GM21576 (cell line): Measurements from ENCODE around the gene TNFSF4.
"Not testable (repeated sequence)": the region's sequence is repeated elsewhere in the genome, so short reads cannot be mapped to it uniquely, and the experiment has no call there.

Source experiments
- ATAC-seq: cut with Tn5 transposase; IDR thresholded peaks from one replicate; pipeline ENCODE4 v1.9.1; 2021; ENCODE audit warnings: mild to moderate bottlenecking, moderate library complexity; ENCODE audit not compliant: unreplicated experiment

TNFSF4 gene, protein sequence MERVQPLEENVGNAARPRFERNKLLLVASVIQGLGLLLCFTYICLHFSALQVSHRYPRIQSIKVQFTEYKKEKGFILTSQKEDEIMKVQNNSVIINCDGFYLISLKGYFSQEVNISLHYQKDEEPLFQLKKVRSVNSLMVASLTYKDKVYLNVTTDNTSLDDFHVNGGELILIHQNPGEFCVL

DNA sequence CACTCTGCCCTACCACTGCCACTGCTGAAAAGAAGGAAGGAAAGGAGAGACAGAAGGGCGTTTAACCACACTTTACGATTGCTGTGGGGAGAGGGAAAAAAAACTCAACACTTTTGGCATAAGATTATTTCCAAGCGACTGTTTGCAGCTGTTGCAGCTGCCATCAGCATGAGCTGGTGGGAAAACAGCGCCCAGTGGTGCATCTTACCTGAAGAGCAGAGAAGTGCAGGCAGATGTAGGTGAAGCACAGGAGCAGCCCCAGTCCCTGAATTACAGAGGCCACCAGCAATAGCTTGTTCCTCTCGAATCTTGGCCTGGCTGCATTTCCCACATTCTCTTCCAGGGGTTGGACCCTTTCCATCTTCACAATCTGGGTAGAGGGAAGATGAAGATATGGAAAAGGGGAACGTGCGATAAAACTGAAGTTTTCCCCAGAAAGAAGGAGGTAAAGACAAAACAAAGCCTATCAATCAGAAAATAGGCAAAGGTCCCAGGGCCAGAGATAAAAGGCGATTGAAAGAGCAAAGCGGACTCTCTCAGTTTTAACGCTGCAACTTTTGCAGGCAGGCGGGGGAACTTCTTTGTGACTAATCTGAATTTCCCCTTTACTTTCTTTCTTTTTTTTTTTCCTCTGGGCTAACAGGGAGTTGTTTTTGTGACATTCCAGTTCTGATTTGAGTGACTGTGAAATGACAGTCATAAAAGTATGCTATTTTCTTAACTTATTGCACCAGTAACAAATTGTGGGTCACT, at the start of gene TNFSF4:
Gene TNFSF4, minus strand, starts transcription at position 516 of the 753 bp plus-strand sequence. Its CDS starts 155 bp downstream, at position 361.
- no peak for ATAC-seq

GRCh38 chr1:173255214-173255813, 48.2 kb upstream of the TNFSF4 start:
- ATAC-seq: no peak

DNA sequence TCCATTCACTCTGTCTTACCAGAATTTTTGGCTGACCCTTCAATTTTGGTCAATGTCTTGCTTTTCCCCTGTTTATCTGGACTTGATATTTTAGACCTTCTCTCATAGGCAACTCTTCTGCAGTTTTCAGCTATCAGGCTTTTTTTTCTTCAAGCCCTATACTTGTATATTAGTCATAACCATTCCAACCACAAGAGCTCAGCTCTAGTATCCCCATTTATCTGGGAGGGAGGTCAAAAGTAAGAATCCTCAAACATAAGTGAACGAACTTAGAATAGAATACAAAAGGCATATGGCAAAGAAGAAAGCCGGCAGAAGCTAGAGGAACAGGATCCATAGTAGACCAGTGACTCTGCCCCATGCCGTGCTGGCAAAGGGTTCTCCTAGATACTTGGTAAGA, 45.9 kb upstream of the TNFSF4 start:
- no peak for ATAC-seq

DNA sequence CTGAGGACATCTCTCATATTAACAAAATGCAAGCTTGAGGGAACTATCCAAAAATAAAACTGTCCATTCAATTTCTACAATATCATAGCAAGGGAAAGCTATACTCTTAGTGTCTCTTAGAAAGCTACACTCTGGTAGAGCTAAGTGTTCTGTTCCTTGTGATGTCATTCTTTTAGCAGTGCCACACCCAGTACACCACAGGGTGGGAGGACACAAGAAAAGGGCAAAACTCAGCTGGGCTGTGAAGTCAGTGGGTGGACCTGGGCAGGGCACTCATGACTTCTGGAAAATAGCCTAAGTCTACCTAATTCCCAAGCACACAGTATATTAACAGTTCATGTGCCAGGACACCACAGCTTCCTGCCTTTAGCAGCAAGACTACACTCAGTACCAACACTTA, 42.2 kb upstream of the TNFSF4 start:
- ATAC-seq: no peak

DNA sequence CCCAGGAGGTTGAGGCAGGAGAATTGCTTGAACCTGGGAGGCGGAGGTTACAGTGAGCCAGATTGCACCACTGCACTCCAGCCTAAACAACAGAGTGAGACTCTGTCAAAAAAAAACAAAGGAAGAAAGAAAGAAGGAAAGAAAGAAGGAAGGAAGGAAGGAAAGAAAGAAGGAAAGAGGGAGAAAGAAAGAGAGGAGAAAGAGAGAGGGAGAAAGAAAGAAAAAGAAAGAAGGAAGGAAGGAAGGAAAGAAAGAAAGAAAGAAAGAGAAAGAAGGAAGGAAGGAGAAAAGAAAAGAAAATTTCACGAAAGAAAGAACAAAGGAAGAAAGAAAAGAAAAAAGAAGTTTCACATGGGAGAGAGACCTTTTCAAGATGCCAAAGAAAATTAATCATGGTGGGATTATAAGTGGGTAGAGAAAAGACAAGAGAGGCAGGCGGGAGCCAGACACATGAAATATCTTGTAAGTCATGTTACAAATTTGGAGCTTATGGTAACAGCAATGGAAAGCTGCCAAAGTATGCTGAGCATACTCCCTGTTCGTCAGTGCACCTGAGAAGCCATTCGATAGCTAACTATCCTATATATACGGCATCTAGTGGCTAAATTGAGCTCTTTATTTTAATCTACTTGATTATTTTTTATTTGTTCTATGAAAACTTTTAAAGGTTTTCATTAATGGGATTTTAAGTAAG, 41.3 kb upstream of the TNFSF4 start:
- no peak for ATAC-seq

DNA sequence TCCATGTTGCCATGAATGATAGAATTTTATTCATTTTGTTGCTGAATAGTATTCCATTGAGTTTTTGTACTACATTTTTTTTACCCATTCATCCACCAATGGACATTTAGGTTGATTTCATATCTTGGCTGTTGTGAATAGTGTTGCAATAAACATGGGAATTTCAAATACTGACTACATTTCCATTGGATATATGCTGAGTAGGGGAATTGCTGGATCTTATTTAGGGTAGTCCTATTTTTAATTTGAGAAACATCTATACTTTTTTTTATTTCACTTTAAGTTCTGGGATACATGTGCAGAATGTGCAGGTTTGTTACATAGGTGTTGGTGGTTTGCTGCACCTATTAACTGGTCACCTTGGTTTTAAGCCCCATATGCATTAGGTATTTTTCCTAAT, 38.8 kb upstream of the TNFSF4 start:
- no peak for ATAC-seq

GRCh38 chr1:173243300-173243699, 36.2 kb upstream of the TNFSF4 start:
- ATAC-seq: no peak

DNA sequence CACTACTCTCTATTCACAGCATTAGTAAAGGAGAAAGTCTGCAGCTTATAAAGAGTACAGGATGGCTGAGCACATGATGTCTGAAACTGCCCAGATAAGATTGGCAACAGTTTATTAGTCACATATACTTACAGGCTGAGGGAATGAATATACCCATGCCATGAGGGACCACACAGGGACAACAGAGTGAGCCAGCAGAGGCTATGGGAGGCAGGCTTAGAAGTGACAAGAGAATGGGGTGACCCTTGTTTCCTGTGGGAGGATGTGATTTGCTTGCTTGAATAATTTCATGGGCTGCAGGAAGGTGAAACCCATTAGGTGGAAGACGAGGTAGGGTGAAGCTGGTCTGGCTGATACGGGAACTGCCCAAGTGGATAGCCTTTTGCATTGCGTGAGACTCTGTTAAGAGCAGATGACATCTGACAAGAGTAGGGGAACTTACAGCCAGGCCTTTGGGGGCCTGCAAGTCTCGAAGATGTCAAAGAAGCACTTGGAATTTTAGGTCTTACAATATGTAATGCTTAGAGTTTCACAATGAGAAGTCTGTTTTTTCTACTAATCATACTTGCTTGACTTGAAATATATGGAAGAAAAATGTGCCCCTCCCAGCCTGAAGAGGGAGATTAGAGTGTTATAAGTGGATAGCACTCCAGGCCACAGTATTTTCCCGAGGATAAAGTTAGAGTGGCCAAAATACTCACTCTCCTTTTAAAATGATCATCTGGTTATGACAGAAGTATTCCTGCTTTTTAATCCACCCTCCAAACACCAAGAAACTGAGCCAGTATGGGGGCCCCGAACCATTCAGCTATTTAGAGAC, 34.6 kb upstream of the TNFSF4 start:
- no peak for ATAC-seq

- no peak for ATAC-seq
Measured at GRCh38 chr1:173240609-173241008, 33.5 kb upstream of the TNFSF4 start.

GRCh38 chr1:173239058-173239457, 31.9 kb upstream of the TNFSF4 start:
- ATAC-seq: no peak

DNA sequence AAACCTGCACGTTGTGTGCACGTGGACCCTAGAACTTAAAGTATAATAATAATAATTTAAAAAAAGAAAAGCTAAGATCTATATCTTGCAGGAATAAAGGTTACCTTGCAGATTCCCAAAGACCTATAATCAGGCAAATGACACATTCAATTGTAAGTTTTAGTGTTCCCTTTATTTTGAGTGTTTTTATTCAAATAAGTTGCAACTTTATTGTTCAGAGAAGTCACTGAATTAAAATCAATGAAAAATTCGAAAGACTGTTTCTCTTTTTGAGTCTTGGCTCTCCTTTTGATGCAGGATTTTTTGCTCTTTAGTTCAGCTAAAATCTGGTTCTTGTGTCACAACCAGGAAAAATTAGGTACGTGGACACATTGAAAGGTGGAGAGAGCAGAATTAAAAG, 27.8 kb upstream of the TNFSF4 start:
- no peak for ATAC-seq

DNA sequence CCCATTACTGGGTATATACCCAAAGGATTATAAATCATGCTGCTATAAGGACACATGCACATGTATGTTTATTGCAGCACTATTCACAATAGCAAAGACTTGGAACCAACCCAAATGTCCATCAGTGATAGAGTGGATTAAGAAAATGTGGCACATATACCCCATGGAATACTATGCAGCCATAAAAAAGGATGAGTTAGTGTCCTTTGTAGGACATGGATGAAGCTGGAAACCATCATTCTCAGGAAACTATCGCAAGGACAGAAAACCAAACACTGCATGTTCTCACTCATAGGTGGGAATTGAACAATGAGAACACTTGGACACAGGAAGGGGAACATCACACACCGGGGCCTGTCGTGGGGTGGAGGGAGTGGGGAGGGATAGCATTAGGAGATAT, 27.3 kb upstream of the TNFSF4 start:
- ATAC-seq: not testable (repeated sequence)

GRCh38 chr1:173229031-173229430, 21.9 kb upstream of the TNFSF4 start:
- ATAC-seq: not testable (repeated sequence)

- ATAC-seq: no peak
Measured at GRCh38 chr1:173224949-173225348, 17.8 kb upstream of the TNFSF4 start.

DNA sequence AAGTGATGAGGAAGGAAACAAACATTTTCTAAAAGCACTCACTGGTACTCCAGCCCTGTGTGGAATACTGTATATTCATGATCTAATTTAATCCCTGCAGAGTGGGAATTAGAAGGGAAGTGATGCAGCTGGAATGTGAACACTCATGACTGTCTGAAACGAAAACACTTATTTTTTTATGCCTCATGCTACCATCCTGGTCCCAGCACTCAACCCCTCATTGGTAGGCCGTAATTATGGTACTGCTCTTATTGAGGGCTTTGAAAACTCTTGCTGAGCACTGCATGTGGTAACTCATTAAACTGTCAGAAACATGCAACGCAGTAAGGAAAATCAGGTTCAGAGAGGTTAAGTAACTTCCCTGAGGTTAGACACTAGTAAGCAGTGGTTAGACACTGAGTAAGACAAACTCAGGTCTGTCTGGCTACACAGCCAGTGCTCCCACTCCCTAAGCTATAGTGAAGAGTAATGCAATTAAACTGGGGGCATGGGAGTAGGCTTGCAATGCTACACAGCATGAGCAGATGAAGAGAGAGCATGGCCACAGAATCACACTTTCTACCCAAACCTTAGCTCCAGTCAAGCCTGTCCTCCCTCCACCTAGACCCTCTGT, 17.3 kb upstream of the TNFSF4 start:
- ATAC-seq: no peak

DNA sequence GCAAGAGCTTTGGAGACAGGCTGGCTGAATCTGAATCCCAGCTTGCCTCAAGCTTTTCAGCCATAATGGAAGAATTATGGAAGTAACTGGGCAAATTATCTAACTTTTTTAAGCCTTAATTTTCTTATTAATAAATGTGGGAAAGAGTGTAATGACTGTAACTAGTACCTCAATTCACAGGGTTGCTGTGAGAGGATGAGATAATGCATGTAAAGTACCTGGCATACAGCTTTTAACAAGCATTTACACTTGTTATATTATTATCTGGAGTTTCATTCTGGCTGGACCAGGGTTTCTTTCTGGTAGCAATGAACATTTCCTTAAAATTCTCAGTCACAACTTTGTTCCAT, 15.9 kb upstream of the TNFSF4 start:
- ATAC-seq: no peak

DNA sequence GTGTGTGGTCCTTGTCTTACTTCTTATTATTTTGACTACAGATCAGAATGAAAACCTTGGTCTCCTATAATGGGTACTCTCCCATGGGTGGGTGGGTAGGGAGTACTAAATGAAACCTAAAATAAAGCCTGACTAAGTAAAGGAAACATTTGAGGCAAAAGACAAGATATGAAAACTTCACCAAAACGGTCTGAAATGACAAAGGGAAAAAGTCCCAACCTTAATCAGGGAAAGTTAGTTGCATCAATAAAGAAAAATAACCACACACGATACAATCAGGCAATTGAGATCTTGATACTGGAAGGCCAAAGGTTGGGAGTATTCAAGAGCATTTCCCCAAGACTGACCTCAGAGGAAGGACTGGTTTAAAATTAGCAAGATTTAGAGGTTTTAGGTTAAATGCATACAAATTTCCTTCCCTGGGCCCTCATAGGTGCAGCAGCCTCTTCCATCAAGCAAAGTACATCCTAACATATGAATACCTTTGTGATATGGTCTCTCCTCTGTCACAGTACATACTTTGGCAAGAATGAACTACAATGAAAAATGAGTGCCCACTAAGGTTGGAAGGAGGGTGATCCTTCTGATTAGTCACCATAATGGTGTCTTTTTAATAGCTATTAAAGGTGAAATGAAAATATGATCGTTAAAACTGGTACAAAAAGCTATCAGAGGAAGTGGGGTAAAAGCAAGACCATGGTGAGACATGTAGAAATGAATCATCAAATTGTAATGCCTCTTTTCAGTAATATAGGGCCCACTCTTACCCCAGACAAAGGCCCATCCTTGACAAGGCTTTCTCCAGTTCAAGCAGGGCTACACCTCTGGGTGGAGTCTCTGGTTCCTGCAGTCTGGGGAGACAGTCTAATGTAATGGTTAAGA, 15.3 kb upstream of the TNFSF4 start:
- no peak for ATAC-seq

GRCh38 chr1:173220157-173220556, 13.0 kb upstream of the TNFSF4 start:
- no peak for ATAC-seq

DNA sequence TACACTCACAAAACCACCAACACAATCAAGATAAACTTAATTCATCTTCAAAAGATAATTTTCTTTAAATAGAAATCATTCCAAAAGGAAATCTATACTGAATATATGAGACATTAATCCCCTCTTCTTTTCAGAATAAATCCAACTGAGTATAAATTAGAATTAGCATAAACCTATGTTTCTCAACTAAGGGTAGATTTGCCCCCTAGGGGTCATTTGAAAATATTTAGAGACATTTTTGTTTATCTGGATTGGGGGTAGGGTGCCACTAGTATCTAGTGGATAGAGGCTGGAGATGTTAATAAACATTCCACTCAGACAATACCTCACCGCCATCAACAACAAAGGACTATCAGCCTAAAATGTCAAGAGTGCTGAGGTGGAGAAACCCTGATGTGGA, 6.5 kb upstream of the TNFSF4 start:
- ATAC-seq: no peak
